HG03442 (cell line): Measurements from ENCODE around the gene SEPHS1.
"Not testable (repeated sequence)": the region's sequence is repeated elsewhere in the genome, so short reads cannot be mapped to it uniquely, and the experiment has no call there.

Source experiments
- ATAC-seq: cut with Tn5 transposase; IDR thresholded peaks from one replicate; pipeline ENCODE4 v1.9.1; 2021; ENCODE audit warnings: mild to moderate bottlenecking, moderate library complexity; ENCODE audit not compliant: unreplicated experiment

The SEPHS1 gene

GRCh38 chr10:13365243-13365642 lies 17.1 kb upstream of the SEPHS1 start:
- no peak for ATAC-seq

DNA sequence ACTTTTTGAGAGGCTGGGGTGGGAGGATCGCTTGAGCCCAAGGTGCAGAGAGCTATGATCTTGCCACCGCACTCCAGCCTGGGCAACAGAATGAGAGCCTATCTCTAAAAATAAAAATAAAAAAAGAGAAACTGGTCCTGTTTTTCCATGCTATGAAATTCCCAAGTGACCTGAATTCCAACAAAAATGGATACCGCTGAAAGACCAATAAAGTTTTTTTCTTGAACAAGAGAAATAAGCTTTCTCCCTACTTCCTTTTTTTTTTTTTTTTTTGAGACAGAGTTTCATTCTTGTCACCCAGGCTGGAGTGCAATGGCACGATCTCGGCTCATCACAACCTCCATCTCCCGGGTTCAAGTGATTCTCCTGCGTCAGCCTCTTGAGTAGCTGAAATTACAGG lies 12.5 kb upstream of the SEPHS1 start:
- no peak for ATAC-seq

- no peak for ATAC-seq
Measured at GRCh38 chr10:13356392-13356791, 8.3 kb upstream of the SEPHS1 start.

GRCh38 chr10:13354783-13355182 lies 6.7 kb upstream of the SEPHS1 start:
- ATAC-seq: no peak

DNA sequence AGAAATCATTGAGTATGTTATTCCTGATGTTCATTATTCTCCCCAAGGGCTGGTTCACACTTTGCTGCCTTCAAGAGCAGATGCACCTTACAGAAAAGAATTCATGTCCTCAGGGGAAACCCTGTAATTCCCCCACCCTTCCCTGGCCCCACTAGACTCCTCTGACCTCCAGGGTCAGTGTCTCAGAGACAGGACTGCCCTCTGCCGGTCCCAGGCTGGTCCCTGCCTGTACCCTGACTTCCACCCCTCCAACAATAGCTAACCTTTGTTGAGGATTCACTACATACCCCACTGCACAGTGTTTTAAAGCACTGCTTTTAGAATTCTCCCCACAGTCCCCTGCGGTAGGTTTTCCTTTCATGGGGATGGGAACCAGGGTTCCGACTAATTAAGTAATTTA lies 4.4 kb upstream of the SEPHS1 start:
- ATAC-seq: no peak

DNA sequence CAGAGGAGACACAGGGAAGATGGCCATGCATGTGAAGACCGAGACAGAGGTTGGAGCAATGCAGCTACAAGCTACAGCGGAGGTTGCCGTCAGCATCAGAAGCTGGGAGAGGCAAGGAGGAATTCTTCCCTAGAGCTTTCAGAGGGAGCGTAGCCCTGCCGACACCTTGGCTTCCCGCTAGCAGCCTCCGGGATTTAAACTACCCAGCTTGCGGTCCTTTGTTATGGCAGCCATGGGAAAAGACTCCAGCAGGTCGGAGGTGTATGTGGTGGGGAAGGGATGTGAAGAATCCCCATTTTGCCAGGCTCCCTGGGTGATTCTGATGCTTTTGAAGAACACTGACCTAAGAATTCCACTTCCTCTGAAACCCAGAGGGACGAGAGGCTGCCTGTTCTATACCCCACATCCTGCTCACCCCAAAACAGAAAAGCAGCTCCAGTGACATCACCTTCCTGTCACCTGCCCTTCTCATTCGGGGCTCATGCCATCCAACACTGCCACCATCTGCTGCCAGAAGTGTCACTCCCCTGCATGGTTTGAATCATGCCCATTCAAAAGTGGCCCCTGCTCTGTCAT lies 3.3 kb upstream of the SEPHS1 start:
- no peak for ATAC-seq

DNA sequence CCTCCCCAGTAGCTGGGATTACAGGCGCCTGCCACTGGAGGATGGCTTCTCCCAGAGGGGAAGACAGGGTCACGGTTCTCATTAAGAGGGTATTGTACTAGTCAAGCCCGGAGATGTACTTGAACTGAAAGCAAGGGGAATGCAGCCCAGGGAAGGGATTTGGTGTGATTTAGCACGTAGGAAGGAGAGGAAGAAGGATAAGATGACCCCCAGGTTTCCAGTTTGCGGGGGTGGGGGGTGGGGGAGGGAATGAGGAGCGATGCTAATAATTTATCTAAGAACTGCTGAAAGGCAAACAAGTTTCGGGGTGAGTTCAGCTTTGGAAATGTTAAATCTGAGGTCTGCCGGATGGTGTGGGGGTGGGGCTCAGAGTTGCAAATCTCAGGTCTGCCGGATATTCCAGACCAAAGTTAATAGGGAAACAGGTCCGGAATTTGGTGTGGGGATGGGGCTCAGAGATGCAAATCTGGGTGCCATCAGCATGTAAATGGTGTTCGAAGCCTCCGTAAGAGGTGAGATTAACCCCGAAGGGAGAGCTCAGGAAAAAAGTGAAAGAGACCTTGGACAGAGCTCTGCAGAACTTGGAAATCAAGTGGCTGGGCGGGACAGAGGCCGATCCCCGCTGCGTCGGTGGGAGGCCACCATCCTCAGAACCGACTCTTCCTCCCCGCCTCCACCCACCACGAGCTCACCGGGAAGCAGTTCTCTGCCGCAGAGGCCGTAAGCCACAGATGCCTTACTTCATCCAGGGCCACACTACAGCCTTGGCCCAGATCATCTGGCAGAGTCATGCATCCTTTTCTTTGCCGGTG lies 1.6 kb upstream of the SEPHS1 start:
- no peak for ATAC-seq

GRCh38 chr10:13347500-13348156 lies 465 bp downstream of the SEPHS1 start:
- ATAC-seq: peak; percentile 55

DNA sequence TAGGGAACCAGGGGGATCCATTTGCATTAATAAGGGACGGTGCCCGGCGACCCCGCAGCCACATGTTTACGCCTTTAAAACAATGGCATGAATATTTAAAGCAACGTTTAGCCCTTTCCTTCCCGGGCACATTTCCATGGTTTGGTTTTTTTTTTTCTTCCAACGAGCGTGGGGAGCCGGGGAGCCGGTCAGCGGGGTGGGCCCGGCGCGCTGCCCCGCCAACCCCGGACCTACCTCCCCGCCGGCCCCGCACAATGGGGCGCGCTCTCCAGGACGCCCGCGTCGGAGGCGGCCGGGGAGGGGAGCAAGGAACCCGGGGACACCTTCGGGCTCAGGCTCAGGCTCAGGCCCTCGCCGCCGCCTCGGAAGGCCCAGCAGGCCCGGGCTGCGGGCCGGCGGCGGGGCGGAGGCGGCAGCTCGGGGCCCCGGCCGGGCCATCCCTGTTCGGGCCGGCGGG lies 1.0 kb downstream of the SEPHS1 start:
- peak; percentile 17 for ATAC-seq

- no peak for ATAC-seq
Measured at GRCh38 chr10:13346283-13347042, 1.6 kb downstream of the SEPHS1 start.

GRCh38 chr10:13340626-13341376 lies 7.3 kb downstream of the SEPHS1 start:
- peak; percentile 87 for ATAC-seq

DNA sequence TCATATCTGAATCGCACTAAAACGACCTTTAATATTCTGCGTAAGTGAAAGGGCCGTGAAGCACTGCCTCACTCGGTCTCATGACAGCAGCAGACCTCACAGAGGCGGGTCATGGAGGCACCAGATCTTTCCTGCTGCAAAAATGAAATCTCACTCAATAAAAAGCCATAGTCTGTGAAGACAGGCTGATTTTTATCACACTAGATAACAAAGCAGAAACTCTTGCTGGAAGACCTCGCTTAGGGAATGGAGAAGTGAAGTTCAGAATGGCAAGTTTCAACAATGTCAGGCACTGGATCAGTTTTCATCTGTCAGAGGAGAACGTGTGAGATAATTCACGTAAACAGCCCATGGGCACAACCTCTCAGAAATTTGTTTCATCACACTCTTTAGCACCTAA lies 8.0 kb downstream of the SEPHS1 start:
- ATAC-seq: no peak

DNA sequence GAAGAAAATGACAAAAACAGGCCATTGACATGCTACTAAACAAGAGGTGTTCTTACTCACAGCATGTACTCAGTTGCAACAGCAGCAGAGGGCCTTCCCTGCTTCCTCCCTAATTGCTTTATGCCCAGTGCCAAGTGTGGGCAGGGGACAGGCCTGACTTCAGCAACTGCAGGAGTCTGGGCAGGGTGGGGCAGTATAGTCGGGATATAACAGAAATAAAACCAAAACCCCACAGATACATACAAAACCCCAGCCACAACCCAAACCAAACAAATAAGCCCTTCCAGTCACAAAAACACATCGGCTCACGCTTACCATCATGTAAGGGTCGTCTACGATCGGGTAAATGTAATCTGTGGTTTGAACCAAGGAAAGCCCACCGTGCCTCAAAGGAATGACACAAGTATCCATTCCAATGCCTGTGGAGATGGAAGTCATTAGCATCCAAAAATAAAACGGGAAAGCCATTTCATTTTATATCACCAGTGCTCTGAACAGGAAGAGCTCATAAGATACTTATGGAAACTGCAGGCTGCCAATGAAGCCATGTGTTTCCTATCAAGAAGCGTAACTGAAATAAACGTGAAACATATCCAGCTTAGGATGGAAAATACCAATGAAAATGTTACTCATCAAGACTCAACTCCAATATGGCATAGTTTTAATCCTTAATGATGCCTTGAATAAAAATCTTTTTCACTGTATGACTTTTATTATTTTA lies 9.5 kb downstream of the SEPHS1 start:
- no peak for ATAC-seq

GRCh38 chr10:13337827-13338196 lies 10.3 kb downstream of the SEPHS1 start:
- ATAC-seq: no peak

DNA sequence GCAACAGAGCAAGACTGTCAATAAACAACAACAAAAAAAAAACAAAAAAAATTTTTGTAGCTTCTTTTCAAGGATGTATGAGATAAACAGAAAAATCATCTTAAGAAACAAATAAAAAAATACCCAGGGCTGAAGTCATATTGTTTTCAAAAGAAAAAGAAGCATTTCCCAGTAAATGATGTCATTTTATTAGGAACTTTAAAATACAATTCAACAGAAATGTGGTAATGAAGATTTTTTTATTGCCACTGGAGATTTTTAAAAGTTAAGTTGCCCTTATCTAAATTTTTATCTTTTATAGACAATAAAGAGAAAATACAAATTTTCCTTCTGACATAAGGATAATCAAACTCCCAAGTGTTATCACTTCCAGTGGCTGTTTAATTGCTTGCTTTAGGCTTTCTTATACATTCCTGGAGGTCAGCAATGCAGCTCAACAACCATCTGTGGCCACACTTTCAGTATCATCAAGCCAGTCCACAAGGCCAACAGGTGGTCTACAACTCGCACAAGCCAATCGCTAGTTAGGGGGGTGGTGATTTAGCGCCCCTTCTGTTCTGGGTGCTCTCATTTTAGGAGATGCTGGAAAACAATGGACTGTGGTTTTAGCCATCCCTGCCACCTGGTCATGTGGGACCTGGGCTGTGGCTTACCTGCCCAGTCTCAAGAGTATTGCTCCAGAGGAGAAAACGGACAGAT lies 10.8 kb downstream of the SEPHS1 start:
- no peak for ATAC-seq

DNA sequence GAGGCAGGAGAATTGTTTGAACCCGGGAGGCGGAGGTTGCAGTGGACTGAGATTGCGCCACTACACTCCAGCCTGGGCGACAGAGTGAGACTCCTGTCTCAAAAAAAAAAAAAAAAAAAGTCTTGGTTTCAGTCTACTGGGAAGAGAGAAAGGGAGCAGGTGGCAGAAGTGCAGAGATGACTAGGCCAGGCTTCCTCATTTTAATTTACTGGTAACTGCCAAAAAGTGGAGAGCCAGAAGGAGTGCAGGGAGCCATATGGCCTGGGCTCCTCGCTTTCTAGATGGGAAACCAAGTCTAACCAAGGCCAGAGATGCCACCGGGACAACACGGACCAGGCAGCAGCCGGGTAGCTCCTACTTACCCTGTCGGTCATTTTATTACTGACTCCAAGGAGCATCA lies 12.2 kb downstream of the SEPHS1 start:
- ATAC-seq: peak; percentile 48

DNA sequence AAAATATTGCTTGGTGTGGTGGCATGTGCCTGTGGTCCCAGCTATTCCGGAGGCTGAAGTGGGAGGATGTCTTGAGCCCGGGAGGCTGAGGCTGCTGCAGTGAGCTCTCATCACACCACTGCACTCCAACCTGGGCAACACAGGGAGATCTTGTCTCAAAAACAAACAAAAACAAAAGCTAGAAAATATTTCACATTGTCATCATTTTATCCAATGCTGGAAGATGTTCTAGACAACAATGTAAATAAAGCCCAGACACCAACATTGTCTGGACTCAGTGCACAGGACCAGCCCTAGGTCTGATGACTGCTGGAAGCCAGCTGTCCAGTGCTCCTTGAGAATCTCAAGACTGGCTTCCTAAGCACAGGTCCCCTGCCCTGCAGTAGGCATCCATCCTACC lies 13.5 kb downstream of the SEPHS1 start:
- ATAC-seq: no peak

GRCh38 chr10:13331646-13332045 lies 16.4 kb downstream of the SEPHS1 start:
- no peak for ATAC-seq

DNA sequence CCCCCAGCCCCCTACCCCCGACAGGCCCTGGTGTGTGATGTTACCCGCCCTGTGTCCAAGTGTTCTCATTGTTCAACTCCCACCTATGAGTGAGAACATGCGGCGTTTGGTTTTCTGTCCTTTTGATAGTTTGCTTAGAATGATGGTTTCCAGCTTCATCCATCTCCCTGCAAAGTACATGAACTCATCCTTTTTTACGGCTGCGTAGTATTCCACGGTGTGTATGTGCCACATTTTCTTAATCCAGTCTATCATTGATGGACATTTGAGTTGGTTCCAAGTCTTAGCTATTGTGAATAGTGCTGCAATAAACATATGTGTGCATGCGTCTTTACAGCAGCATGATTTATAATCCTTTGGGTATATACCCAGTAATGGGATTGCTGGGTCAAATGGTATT lies 17.1 kb downstream of the SEPHS1 start:
- ATAC-seq: not testable (repeated sequence)
